HG03135 (cell line): ENCODE results near the gene GFI1B.
"Not testable (repeated sequence)": the region's sequence is repeated elsewhere in the genome, so short reads cannot be mapped to it uniquely, and the experiment has no call there.

ENCODE experiments used
- ATAC-seq: cut with Tn5 transposase; IDR thresholded peaks from one replicate; pipeline ENCODE4 v1.9.1; 2021; ENCODE audit warnings: mild to moderate bottlenecking, moderate library complexity; ENCODE audit not compliant: unreplicated experiment

GFI1B gene

GRCh38 chr9:132989998-132990557, 11.6 kb downstream of the GFI1B start:
- not testable (repeated sequence) for ATAC-seq

GRCh38 chr9:132990781-132991180, 12.3 kb downstream of the GFI1B start:
- ATAC-seq, result no peak

- no peak for ATAC-seq
These were observed 13.1 kb downstream of the GFI1B start for GRCh38 chr9:132991351-132992300.

GRCh38 chr9:132993511-132993939, 15.0 kb downstream of the GFI1B start:
- no peak for ATAC-seq

GRCh38 chr9:132994410-132995120, 16.1 kb downstream of the GFI1B start:
- ATAC-seq, result peak; percentile 45

GRCh38 chr9:132995121-132995420, 16.6 kb downstream of the GFI1B start:
- ATAC-seq, result no peak

GRCh38 chr9:132995879-132996278, 17.4 kb downstream of the GFI1B start:
- ATAC-seq, result no peak

GRCh38 chr9:132996526-132996925, 18.0 kb downstream of the GFI1B start:
- no peak for ATAC-seq

GRCh38 chr9:132997591-132997990, 19.1 kb downstream of the GFI1B start:
- no peak for ATAC-seq

- not testable (repeated sequence) for ATAC-seq
These were observed 19.7 kb downstream of the GFI1B start for GRCh38 chr9:132998221-132998620.

- ATAC-seq, result no peak
These were observed 20.5 kb downstream of the GFI1B start for GRCh38 chr9:132998831-132999635.

GRCh38 chr9:133002147-133003070, 23.9 kb downstream of the GFI1B start:
- ATAC-seq, result no peak

GRCh38 chr9:133003071-133003461, 24.6 kb downstream of the GFI1B start:
- ATAC-seq, result no peak

- no peak for ATAC-seq
These were observed 25.2 kb downstream of the GFI1B start for GRCh38 chr9:133003671-133004090.

- no peak for ATAC-seq
These were observed 25.9 kb downstream of the GFI1B start for GRCh38 chr9:133004091-133004998.

- ATAC-seq, result no peak
These were observed 26.7 kb downstream of the GFI1B start for GRCh38 chr9:133004999-133005760.

- ATAC-seq, result no peak
These were observed 27.5 kb downstream of the GFI1B start for GRCh38 chr9:133005957-133006356.

- no peak for ATAC-seq
These were observed 28.3 kb downstream of the GFI1B start for GRCh38 chr9:133006731-133007352.
